PC-3 (cell line): ENCODE results near the gene STIM1. TPM values are rescaled to one million over a fixed set of nuclear protein-coding genes. Genes with fewer than 3 reads are reported as not detected.

Experiments
- ATAC-seq: fragments of 200-7000 bp; cut with Tn5 transposase; 2 replicates; pipeline ENCODE4 v1.9.1; 2020; ENCODE audit warnings: mild to moderate bottlenecking, moderate library complexity
- BruUV-seq: library from RNA; stranded (reverse); fragments of 400-500 nt; replicated peaks from 2 replicates; lab custom pipeline; 2021; lab: Mats Ljungman, UMichigan
- CTCF ChIA-PET: fragments of 300-600 bp; sonication (Branson Sonifier 250); formaldehyde crosslinking; loops from one replicate; lab custom pipeline; 2022; ENCODE audit warnings: antibody characterized with exemption; lab: Charles Lee
- POLR2A ChIA-PET: fragments of 300-600 bp; sonication (Branson Sonifier 250); formaldehyde crosslinking; loops from one replicate; lab custom pipeline; 2022; ENCODE audit warnings: antibody characterized with exemption; ENCODE audit not compliant: unreplicated experiment; lab: Charles Lee
- DNase-seq: peaks from one replicate; pipeline ENCODE4 v3.0.0-alpha.2; 2015
- H2AFZ ChIP-seq: fragments of 300-600 bp; sonication (generic); 2 replicates; pipeline ENCODE4 v1.6.0; 2016; ENCODE audit warnings: antibody characterized with exemption, low read length
- H3F3A ChIP-seq: fragments of 300-600 bp; sonication (generic); one replicate; pipeline ENCODE4 v1.6.0; 2017; ENCODE audit warnings: antibody characterized with exemption, low read length, control low read depth, mild to moderate bottlenecking; ENCODE audit not compliant: unreplicated experiment
- H3K27ac ChIP-seq: fragments of 300-600 bp; sonication (generic); 2 replicates; pipeline ENCODE4 v1.5.1; 2016; ENCODE audit warnings: mild to moderate bottlenecking, low read length
- H3K27me3 ChIP-seq: fragments of 300-600 bp; sonication (generic); 2 replicates; pipeline ENCODE4 v1.6.1; 2016; ENCODE audit warnings: low read length, mixed read lengths
- H3K36me3 ChIP-seq: fragments of 300-600 bp; sonication (generic); 2 replicates; pipeline ENCODE4 v1.6.1; 2016; ENCODE audit warnings: low read depth, mixed run types, low read length, mixed read lengths
- H3K4me1 ChIP-seq: fragments of 300-600 bp; sonication (generic); 2 replicates; pipeline ENCODE4 v1.5.1; 2016; ENCODE audit warnings: low read length; ENCODE audit not compliant: insufficient read depth
- H3K4me2 ChIP-seq: fragments of 300-600 bp; sonication (generic); 2 replicates; pipeline ENCODE4 v1.6.0; 2016; ENCODE audit warnings: low read length
- H3K4me3 ChIP-seq: fragments of 300-600 bp; sonication (generic); 2 replicates; pipeline ENCODE4 v1.5.1; 2016; ENCODE audit warnings: mild to moderate bottlenecking, low read length, mixed read lengths
- H3K79me2 ChIP-seq: fragments of 300-600 bp; sonication (generic); 2 replicates; pipeline ENCODE4 v1.6.1; 2017; ENCODE audit warnings: low read length, mixed read lengths
- H3K9ac ChIP-seq: fragments of 300-600 bp; sonication (generic); 2 replicates; pipeline ENCODE4 v1.6.0; 2016; ENCODE audit warnings: mild to moderate bottlenecking, low read length
- H3K9me2 ChIP-seq: fragments of 300-600 bp; sonication (generic); replicated peaks from 2 replicates; pipeline ENCODE4 v1.6.1; 2016; ENCODE audit warnings: mixed run types, low read length, mixed read lengths
- H3K9me3 ChIP-seq: fragments of 300-600 bp; sonication (generic); 2 replicates; pipeline ENCODE4 v1.6.1; 2016; ENCODE audit warnings: low read length, mixed read lengths
- H4K20me1 ChIP-seq: fragments of 300-600 bp; sonication (generic); 2 replicates; pipeline ENCODE4 v1.6.1; 2016; ENCODE audit warnings: low read length, mixed read lengths
- CTCF ChIP-seq: fragments of 300-600 bp; sonication (generic); conservative IDR thresholded peaks from 2 replicates; pipeline ENCODE4 v1.5.1; 2017; ENCODE audit warnings: antibody characterized with exemption, low read depth, mild to moderate bottlenecking, low read length
- EZH2 ChIP-seq: fragments of 300-600 bp; sonication (generic); IDR thresholded peaks from one replicate; pipeline ENCODE4 v1.6.1; 2017; ENCODE audit warnings: antibody characterized with exemption, mild to moderate bottlenecking, low read length; ENCODE audit not compliant: unreplicated experiment
- EZH2phosphoT487 ChIP-seq: fragments of 300-600 bp; sonication (generic); IDR thresholded peaks from 2 replicates; pipeline ENCODE4 v1.6.1; 2018; ENCODE audit warnings: mild to moderate bottlenecking, antibody characterized with exemption, low read length, borderline replicate concordance
- intact Hi-C: fragments of 100-400 bp; cut with micrococcal nuclease; formaldehyde crosslinking; loops from 2 replicates; pipeline ENCODE4 v1.9.0; 2023
- total RNA-seq: library from RNA; depleted of rRNA; stranded (reverse); fragments of >200 nt; gene quantifications from 2 replicates; pipeline ENCODE4 v1.2.3, GENCODE V29; 2014

The STIM1 gene
- total RNA-seq, 1 experiment from 2014 or later, result 22.8 TPM

- no peak for DNase-seq
- Histone ChIP-seq H3K9ac (no peak overlapping the region), H3K79me2 (peaks cover 30% of the 10 kb centered on the region), H3K27ac (no peak overlapping the region), H3K27me3 (no peaks in the 10 kb centered on the region), H3K4me1 (peaks cover 35% of the 10 kb centered on the region), H3K36me3 (no peaks in the 10 kb centered on the region), H2AFZ (no peak overlapping the region), H3K4me2 (no peak overlapping the region), H4K20me1 (no peaks in the 10 kb centered on the region), H3K9me2 (no peaks in the 10 kb centered on the region), H3K9me3 (no peaks in the 10 kb centered on the region), H3F3A (peaks cover 9% of the 10 kb centered on the region), H3K4me3 (no peak overlapping the region)
- BruUV-seq, result no TSS peak
- POLR2A ChIA-PET, result no interaction called here
- TF ChIP-seq CTCF (no peak), EZH2 (no peak), EZH2phosphoT487 (no peak)
- no peak for ATAC-seq
- CTCF ChIA-PET, result interaction anchor here (0.5 kb wide), 1 partner anchor 51 kb away, joined by 3 read pairs; no protein-coding TSS in a partner anchor
- intact Hi-C loops, result loop anchor here (10.0 kb wide), 1 partner anchor 47 kb away; the partner anchor contains the start of gene STIM1
Observed at GRCh38 chr11:3901249-3902025, 46.0 kb downstream of the STIM1 start.

DNA sequence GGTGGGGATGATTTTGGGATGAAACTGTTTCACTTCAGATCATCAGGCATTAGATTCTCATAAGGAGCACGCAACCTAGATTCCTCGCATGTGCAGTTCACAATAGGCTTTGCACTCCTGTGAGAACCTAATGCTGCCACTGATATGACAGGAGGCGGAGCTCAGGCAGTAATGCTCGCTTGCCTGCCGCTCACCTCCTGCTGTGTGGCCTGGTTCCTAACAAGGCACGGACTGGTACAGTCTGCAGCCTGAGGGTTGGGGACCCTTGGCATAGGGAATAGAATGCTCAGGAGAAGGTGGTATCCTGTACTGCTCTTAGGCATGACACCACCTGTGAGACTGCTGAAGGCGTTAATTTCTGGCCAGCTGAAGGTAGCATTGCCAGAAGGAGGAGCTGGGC lies 47.0 kb downstream of the STIM1 start:
- no peak overlapping the region for H2AFZ ChIP-seq

More for the DNA sequence above, 47.0 kb downstream of the STIM1 start:
- no peaks in the 10 kb centered on the region for H3K9me2 ChIP-seq
- no peak overlapping the region for H3K27ac ChIP-seq
- no peak overlapping the region for H3K4me2 ChIP-seq
- no peaks in the 10 kb centered on the region for H4K20me1 ChIP-seq
- ATAC-seq (no peak), DNase-seq (no peak)
- H3K4me1 ChIP-seq, result peaks cover 45% of the 10 kb centered on the region
- no peak overlapping the region for H3K4me3 ChIP-seq
- H3F3A ChIP-seq, result peaks cover 9% of the 10 kb centered on the region
- no peaks in the 10 kb centered on the region for H3K36me3 ChIP-seq
- no peak overlapping the region for H3K9ac ChIP-seq
- intact Hi-C loops, result loop anchor here (10.0 kb wide), 1 partner anchor 48 kb away; the partner anchor contains the start of gene STIM1
- ChIA-PET CTCF (no interaction called here), POLR2A (no interaction called here)
- peaks cover 40% of the 10 kb centered on the region for H3K79me2 ChIP-seq
- TF ChIP-seq EZH2 (no peak), EZH2phosphoT487 (no peak), CTCF (no peak)
- no TSS peak for BruUV-seq
- H3K27me3 ChIP-seq, result no peaks in the 10 kb centered on the region
- H3K9me3 ChIP-seq, result no peaks in the 10 kb centered on the region
